ENCODE results near the gene NCAM1.

GRCh38 chr11:113015098-113015455 lies 53.9 kb downstream of the NCAM1 start:
- no peak for TF ChIP-seq CTCF (conservative IDR thresholded peaks at IDR 0.05; ENCODE audit: low read depth, low read length)
- no peak for TF ChIP-seq EZH2 (IDR thresholded peaks at IDR 0.05; ENCODE audit: borderline replicate concordance, low read depth, low read length, poor library complexity, severe bottlenecking)
